ENCODE data around the gene PHACTR1.
"Not testable (repeated sequence)": the region's sequence is repeated elsewhere in the genome, so short reads cannot be mapped to it uniquely, and the experiment has no call there.

The PHACTR1 gene

DNA sequence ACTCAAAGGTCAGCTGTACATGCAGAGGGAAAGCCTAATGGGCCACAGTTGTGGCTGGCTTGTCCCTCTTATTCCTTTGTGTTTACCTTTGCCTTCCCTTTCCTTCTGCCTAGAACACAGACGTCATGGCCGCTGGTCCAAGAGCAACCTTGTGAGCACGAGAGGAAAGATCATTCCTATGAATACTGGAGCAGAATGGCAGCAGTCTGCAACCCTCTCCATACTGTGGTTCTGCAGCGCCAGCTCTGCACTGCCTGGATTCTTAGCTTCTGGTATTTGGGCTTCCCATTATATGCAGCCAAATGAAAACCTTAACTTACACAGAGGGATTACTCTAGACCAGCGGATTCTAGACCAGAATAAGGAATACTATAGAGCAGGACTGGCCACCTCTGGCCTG, 599.3 kb downstream of the PHACTR1 start:
- no peak for DNase-seq (ENCODE audit: low spot score)

DNA sequence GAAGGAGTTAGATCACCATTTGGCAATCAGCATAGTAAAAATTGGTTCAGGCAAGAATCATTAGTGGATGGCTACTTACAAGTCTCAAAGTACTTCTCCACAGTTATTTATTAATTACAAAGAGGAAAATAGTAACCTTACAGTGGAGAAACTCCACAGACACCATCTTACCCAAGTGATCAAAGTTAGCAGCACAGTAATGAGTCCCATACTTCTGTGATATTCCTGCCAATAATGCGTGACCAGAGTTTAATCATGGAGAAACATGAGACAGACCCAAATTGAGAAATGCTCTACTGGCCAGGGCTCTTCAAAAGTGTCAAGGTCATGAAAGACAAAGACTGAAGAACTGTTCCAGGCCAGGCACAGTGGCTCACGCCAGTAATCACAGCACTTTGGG, 602.3 kb downstream of the PHACTR1 start:
- DNase-seq (ENCODE audit: low spot score), result no peak

DNA sequence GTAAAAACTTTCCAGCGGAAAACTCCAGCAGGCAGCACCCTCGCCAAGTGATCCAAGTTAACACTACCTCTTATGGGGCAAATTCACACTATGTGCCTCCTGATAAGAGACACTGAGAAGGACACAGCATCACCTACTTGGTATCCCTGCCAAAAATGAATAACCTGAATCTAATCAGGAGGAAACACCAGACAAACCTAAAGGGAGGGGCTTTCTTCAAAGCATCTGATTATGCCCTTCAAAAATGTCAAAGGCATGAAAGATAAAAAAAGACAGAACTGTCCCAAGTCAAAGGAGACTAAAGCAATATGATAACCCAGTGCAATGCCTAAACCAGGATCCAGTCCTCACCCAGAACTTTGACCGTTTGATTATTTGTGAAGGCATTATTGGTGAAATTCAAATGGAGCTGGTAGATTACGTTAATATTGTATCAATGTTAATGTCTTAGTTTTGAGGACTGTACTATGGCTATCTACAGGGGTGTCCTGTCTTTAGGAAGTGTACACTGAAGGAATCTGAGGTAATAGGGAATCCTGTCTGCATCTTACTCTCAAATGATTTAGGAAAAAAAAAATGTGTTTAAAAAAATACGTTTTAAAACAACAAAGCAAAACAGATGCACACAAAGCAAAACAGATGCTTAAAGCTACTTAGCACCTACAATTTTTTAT, 603.5 kb downstream of the PHACTR1 start:
- no peak for DNase-seq (ENCODE audit: low spot score)

DNA sequence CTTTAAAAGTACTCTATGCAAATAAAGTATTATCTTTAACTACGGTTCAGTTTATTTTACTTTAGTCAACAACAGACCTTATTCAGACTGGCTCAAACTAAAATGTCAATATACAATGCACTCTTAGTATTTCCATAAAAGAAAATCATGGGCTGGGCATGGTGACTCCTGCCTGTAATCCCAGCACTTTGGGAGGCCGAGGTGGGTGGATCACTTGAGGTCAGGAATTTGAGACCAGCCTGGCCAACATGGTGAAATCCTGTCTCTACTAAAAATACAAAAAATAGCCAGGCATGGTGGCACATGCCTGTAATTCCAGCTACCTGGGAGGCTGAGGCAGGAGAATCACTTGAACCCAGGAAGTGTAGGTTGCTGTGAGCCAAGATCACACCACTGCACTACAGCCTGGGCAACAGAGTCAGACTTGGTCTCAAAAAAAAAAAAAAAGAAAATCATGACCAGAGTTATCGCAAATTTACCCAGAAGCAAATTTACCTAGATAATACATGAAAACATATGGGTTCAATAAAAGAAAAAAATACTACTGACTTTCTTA, 609.5 kb downstream of the PHACTR1 start:
- not testable (repeated sequence) for DNase-seq (ENCODE audit: low spot score)

DNA sequence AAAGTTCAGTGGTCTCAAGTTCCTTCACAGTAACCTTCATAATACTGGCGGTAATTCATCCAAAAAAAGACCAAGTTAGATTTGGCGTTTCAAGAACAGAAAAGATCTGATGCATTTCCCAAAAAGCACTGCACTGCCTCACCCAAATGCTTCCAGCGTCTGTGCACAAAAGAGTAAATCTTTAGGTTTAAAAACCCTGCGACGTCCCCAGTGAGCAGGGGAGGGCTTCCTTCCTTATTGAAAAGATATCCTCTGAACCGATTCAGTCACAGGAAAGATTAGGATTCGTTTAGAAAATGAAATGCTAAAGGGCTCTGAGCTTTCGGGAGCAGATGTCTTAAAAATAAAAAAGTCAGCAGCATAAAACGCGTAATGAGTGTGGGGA, 611.1 kb downstream of the PHACTR1 start:
- no peak for DNase-seq (ENCODE audit: low spot score)

DNA sequence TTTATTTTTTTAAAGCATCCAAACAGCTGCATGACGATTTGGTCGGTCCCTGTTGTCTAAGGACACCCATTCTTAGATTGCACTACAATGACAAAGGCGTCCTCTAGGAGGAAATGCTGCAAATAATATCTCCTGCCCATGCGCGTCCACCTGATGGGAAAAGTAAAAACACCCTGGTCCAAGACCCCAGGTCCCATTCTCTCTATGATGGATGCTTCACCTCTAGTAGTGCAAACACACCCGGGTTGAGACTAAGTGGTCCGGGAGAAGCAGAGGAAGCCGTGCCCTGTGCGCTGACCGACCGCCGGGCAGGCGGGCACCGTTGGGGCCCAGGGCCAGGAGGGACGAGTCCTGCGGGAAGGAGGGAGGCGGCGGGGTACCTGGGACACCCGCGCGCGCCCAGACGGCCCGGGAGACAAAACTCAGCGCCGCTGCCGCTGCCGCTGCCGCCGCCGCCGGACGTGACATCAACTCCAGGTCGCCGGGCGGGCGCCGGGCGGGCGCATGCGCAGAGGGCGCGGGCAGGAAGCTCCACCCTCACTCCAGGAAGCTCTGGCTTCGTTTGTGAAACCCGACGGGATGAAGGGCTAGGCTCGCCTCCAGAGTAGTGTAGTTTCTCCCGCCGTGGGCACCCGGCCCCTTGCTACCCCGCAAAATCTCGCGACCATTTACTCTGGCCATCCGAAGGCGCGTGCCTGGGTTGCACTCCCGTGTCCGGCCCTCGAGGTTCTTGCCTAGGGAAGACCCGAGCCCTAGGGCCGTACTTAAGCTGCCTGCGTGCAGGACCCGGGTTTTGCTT, 611.7 kb downstream of the PHACTR1 start, which contains the start of gene TBC1D7:
TBC1D7 (minus strand) TSS at position 462 of the 799 bp plus-strand sequence. CDS start 1,639 bp downstream, outside the sequence.
- peak; percentile 87 for DNase-seq (ENCODE audit: low spot score)

DNA sequence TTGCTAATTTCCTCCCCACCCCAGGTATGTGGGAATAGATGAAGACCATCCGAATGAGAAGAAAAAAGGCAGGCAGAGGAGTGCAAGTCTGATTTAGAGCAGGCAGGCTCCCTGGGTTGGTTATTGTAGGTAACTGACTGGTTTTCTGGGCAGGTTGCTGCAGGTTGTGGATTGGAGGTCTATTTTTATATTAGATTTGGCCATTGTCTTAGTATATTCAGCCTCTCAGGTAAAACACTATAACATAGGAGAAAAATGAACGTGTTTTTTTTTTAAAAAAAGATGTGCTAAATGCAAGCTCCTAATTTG, 612.3 kb downstream of the PHACTR1 start:
- DNase-seq (ENCODE audit: low spot score), result no peak

DNA sequence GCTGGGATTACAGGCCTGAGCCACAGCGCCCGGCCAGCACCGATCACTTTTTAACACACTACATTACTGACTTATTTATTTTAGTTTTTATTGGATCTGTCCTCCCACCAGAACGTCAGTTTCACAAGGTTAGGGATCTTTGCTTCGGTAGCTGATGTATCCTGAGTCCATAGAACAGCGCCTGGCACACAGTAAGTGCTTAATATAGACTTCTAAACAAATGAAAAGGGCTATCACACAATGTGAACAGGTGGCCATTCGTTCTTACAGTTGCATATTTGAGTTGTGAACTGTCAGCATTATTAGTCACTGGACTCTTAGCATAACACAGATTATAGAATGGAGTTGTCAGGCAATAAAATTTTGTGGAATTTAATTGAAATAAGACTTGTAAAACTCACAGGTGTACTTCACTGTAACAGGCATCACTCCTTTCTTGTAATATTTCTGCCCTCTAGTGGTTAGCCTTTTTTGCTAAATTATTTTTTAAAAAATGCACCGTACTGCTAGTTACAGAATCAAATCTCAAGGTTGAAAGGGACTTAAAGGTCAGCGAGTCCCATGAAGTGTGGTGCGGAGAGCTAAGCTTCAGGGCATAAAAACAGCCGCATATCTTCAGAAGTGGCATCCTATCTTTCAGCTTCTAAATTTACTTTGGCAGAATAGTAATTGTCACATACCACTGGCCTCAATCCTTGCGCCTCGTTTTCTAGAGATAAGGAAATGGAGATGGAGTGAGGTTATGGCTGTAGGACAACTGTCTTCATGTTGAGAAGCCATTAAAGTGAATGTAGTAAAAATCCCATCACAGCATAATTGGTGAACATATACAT, 615.2 kb downstream of the PHACTR1 start:
- DNase-seq (ENCODE audit: low spot score), result peak; percentile 48

DNA sequence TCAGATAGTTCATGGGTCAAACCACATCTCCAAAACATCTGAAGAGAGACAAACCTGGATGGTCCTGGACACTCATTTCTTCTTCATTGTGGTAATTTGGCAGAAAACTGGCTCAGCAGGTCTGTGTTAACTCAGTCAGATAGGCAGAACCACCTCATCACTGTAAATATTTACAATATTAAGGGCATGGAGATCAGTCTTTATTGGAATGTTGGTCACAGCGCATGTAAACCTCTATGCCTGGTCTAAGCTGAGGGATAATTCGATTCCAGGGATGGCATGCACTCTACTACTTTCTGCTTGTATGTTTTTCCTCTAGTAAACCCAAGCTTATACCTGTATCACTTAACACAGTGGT, 615.8 kb downstream of the PHACTR1 start:
- no peak for DNase-seq (ENCODE audit: low spot score)

DNA sequence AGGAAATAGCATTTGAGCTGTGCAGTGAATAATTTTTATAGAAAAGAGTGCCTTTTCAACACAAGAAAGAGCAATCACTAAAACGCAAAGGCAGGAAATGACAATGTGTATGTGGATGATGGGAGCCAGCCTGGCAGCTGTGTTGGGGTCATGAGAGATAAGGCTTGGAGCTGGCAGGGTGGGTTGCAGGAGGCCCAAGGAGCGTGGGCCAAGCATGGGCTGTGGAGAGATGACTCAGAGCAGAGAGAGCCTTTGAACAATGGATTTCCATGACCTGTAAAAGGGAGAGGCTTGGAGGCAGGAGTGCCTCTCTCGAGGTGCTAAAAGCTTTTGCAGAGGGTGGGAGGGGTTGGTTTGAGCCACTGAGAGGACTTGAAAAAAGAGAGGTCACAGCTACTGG, 618.4 kb downstream of the PHACTR1 start:
- no peak for DNase-seq (ENCODE audit: low spot score)

DNA sequence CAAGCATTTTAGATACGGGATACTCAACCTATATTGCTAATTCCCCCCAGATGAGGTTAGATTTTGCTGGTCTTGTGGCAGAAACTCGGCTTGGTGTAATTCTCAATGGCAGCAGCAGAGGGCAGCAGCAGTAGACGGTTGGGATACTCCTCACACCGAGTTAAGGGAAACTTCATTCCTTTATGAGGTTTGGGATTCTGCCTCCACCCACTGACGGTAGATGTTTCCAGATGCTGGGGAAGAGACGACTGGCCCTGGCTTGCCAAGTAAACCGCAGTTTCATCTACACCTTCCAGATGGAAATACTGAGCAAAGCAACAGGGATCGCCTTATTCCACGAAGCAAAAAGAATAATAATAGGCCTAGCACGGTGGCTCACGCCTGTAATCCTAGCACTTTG, 620.0 kb downstream of the PHACTR1 start:
- DNase-seq (ENCODE audit: low spot score), result peak; percentile 81

DNA sequence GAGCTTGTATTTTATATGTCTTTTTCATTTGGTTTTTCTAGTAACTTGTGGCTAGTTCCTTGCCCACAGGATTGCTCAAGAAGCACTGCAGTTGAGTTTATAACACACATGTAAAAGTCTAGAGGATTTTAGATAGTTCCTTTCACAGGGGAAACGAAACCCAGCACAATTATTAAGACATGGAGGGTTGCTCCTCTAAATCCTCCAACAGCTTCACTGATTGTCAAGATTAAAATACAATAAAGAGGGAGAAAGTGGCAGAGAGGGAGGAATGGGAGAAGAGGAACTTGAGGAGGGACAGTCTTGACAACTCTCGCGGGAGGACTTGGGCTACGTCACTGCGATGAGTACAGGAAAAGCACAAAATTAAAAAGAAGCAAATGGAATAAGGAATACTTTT, 621.5 kb downstream of the PHACTR1 start:
- no peak for DNase-seq (ENCODE audit: low spot score)
